ENCODE results near the gene GABRP. TPM values are rescaled to one million over a fixed set of nuclear protein-coding genes. Genes with fewer than 3 reads are reported as not detected.
A peak's percentile ranks its signal among the peaks of the same experiment; 100 is the strongest.

The GABRP gene
- total RNA-seq, 6 donors from 2014 or later, result 0.20 to 5.3 (median 0.28) TPM; not detected in 2

- Histone ChIP-seq H3K27me3 (no peaks in the 10 kb centered on the region), H3K9me3 (no peaks in the 10 kb centered on the region), H3K36me3 (no peaks in the 10 kb centered on the region), H3K4me1 (peaks cover 0 to 4% (median 0%) of the 10 kb centered on the region in 4 donors), H3K4me3 (no peak overlapping the region), H3K27ac (no peak overlapping the region)
- DNase-seq (no peak), ATAC-seq (ENCODE audit: low FRiP score in 2 of 2) (no peak)
- TF ChIP-seq POLR2AphosphoS5 (IDR thresholded peaks at IDR 0.05) (no peak), EP300 (IDR thresholded peaks at IDR 0.05) (no peak), CTCF (IDR thresholded peaks at IDR 0.05) (no peak), POLR2A (IDR thresholded peaks at IDR 0.05) (no peak)
- 85 to 90% methylated on average over 3 of the region's 3 CpGs for WGBS, 2 donors
Observed at GRCh38 chr5:170817195-170817594, 33.7 kb downstream of the GABRP start.

GRCh38 chr5:170818232-170818631, 34.7 kb downstream of the GABRP start:
- Histone ChIP-seq H3K9me3 (no peaks in the 10 kb centered on the region), H3K4me1 (peaks cover 0 to 4% (median 0%) of the 10 kb centered on the region in 4 donors), H3K36me3 (no peaks in the 10 kb centered on the region), H3K27me3 (no peaks in the 10 kb centered on the region), H3K4me3 (no peak overlapping the region), H3K27ac (no peak overlapping the region)
- TF ChIP-seq CTCF (IDR thresholded peaks at IDR 0.05), result no peak
- no peak for TF ChIP-seq POLR2A (IDR thresholded peaks at IDR 0.05)
- no peak for TF ChIP-seq POLR2AphosphoS5 (IDR thresholded peaks at IDR 0.05)
- no peak for TF ChIP-seq EP300 (IDR thresholded peaks at IDR 0.05)
- ATAC-seq (ENCODE audit: low FRiP score in 2 of 2) (no peak), DNase-seq (no peak)
- 77 to 89% methylated on average over 1 of the region's 1 CpG for WGBS, 2 donors

GRCh38 chr5:170819824-170820223, 36.3 kb downstream of the GABRP start:
- H3K36me3 ChIP-seq, result no peaks in the 10 kb centered on the region
- no peaks in the 10 kb centered on the region for H3K27me3 ChIP-seq
- DNase-seq, result no peak
- ATAC-seq (ENCODE audit: low FRiP score in 2 of 2), result no peak
- H3K27ac ChIP-seq, result no peak overlapping the region
- H3K9me3 ChIP-seq, result no peaks in the 10 kb centered on the region
- H3K4me3 ChIP-seq, result no peak overlapping the region
- TF ChIP-seq EP300 (IDR thresholded peaks at IDR 0.05) (no peak), CTCF (IDR thresholded peaks at IDR 0.05) (no peak), POLR2A (IDR thresholded peaks at IDR 0.05) (no peak), POLR2AphosphoS5 (IDR thresholded peaks at IDR 0.05) (no peak)
- peaks cover 0 to 4% (median 0%) of the 10 kb centered on the region in 4 donors for H3K4me1 ChIP-seq

GRCh38 chr5:170821257-170821800, 37.8 kb downstream of the GABRP start:
- no peak overlapping the region for H3K27ac ChIP-seq
- ATAC-seq (ENCODE audit: low FRiP score in 2 of 2), result peak in 1 of 2 donors; percentile 75
- peaks cover 0 to 4% (median 0%) of the 10 kb centered on the region in 4 donors for H3K4me1 ChIP-seq
- WGBS, 2 donors, result 55 to 69% methylated on average over 4 of the region's 4 CpGs
- TF ChIP-seq POLR2AphosphoS5 (IDR thresholded peaks at IDR 0.05) (no peak), POLR2A (IDR thresholded peaks at IDR 0.05) (no peak), EP300 (IDR thresholded peaks at IDR 0.05) (no peak), CTCF (IDR thresholded peaks at IDR 0.05) (no peak)
- DNase-seq, result peak in 1 of 2 donors; percentile 41
- H3K9me3 ChIP-seq, result peaks cover 0 to 4% (median 0%) of the 10 kb centered on the region in 4 donors
- no peak overlapping the region for H3K4me3 ChIP-seq
- no peaks in the 10 kb centered on the region for H3K27me3 ChIP-seq
- H3K36me3 ChIP-seq, result no peaks in the 10 kb centered on the region

GRCh38 chr5:170826117-170826516, 42.6 kb downstream of the GABRP start:
- Histone ChIP-seq H3K36me3 (no peaks in the 10 kb centered on the region), H3K9me3 (peaks cover 0 to 4% (median 0%) of the 10 kb centered on the region in 4 donors), H3K27ac (no peak overlapping the region), H3K27me3 (no peaks in the 10 kb centered on the region), H3K4me3 (no peak overlapping the region), H3K4me1 (peaks cover 0 to 4% (median 0%) of the 10 kb centered on the region in 4 donors)
- ATAC-seq (ENCODE audit: low FRiP score in 2 of 2), result no peak
- DNase-seq, result no peak
- 75 to 88% methylated on average over 2 of the region's 2 CpGs for WGBS, 2 donors
- TF ChIP-seq EP300 (IDR thresholded peaks at IDR 0.05), result no peak
- no peak for TF ChIP-seq POLR2AphosphoS5 (IDR thresholded peaks at IDR 0.05)
- TF ChIP-seq CTCF (IDR thresholded peaks at IDR 0.05), result no peak
- no peak for TF ChIP-seq POLR2A (IDR thresholded peaks at IDR 0.05)
